ENCODE data around the gene ZNF385C.

ZNF385C gene

DNA sequence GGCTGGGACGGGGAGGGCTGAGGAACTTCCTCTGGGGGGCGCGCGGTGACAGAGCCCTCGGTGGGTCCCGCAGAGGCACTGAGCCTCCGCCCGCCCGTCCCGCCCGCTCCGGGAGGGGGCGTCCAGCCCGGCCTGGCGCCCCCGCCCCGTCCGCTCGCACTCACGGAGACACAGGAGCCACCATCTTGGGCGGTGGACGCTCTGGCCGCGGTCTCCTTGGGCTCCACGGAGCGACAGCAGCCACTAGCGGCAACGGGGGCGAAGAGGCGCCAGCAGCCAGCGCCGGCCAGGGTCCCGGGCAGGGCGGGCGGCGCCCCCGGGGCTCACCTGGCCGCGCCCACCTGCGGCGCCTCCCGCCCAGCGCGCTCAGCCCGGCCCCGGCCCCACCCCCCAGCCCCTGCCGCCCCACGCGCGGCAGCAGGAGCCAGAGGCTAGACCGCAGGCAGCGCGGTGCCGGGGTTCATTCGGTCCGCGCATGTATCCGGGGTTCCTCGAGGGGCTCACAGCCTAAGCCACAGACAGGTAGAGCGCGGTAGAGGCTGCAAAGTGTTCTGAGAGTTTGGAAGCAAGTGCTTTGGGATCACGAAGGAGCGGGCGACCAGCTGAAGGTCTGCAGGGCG is 47.8 kb downstream of the ZNF385C start, which contains the start of gene C17orf113:
Gene C17orf113, minus strand, starts transcription at position 209 of the 620 bp plus-strand sequence. CDS start 7,225 bp downstream, outside the sequence.
- H3K4me3 ChIP-seq (ENCODE audit: low read length), result peak within 1 kb of the TSS; percentile 77
- H3K4me1 ChIP-seq (ENCODE audit: insufficient read depth, low read length), result peaks cover 18% of the 10 kb centered on the region
- H3K27ac ChIP-seq (ENCODE audit: low read length), result no peak within 1 kb of the TSS
- H3K36me3 ChIP-seq (ENCODE audit: insufficient read depth, low read depth, low read length), result no peaks in the 10 kb centered on the region
- H3K9me3 ChIP-seq (ENCODE audit: insufficient read depth, low read depth, low read length), result no peaks in the 10 kb centered on the region
- peaks cover 43% of the 10 kb centered on the region; the same call in 1 of the 2 replicates for H3K27me3 ChIP-seq (ENCODE audit: insufficient read depth, low read length)
- H3K9ac ChIP-seq (ENCODE audit: low read depth, low read length), result peak within 1 kb of the TSS; percentile 17; the same call in 1 of the 2 replicates

DNA sequence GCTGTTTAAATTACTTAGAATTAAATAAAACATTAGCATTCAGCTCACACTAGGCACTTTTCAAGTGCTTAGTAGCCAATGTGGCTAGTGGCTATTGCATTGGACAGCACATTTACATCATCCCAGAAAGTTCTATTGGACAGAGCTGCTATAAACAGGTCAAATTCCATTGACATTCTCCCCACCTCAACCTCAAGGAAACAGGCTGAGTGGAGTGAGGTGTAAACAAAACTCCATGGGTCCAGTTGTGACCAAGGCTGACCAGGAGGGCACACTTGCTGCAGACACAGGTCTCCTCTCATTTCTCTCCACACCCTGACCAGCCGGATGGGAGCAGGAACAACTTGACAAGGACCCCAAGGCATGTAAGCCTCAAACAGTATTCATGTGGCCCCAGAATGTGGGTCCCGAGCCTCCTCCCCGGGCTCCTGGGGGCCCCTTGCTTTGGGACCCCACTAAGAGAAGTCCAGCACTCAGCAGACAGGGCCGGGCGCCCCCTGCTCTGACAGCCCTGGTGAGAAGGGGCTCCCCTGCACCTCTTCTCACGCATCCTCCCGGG is 48.4 kb downstream of the ZNF385C start:
- peak overlapping the region; percentile 17; the same call in 1 of the 2 replicates for H3K9ac ChIP-seq (ENCODE audit: low read depth, low read length)
- H3K9me3 ChIP-seq (ENCODE audit: insufficient read depth, low read depth, low read length), result no peaks in the 10 kb centered on the region
- no peaks in the 10 kb centered on the region for H3K36me3 ChIP-seq (ENCODE audit: insufficient read depth, low read depth, low read length)
- H3K4me1 ChIP-seq (ENCODE audit: insufficient read depth, low read length), result peaks cover 12% of the 10 kb centered on the region
- no peak overlapping the region for H3K27ac ChIP-seq (ENCODE audit: low read length)
- H3K27me3 ChIP-seq (ENCODE audit: insufficient read depth, low read length), result peaks cover 43% of the 10 kb centered on the region; the same call in 1 of the 2 replicates
- peak overlapping the region; percentile 63 for H3K4me3 ChIP-seq (ENCODE audit: low read length)

DNA sequence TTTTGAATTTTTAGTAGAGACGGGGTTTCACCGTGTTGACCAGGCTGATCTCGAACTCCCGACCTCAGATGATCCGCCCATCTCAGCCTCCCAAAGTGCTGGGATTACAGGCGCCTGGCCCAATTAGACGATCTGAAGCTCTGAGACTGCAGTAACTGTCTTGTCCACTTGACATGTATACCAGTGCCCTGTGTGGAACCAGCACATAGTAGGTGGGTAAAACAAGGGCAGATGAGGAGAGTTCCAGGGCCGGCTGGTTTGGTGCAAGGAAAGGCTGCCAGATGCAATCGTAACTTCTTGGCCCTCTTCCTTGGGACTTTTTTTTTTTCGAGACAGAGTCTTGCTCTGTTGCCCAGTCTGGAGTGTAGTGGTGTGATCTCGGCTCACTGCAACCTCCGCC is 50.9 kb downstream of the ZNF385C start:
- Histone ChIP-seq H3K9ac (ENCODE audit: low read depth, low read length) (no peak overlapping the region), H3K4me1 (ENCODE audit: insufficient read depth, low read length) (peaks cover 8% of the 10 kb centered on the region), H3K9me3 (ENCODE audit: insufficient read depth, low read depth, low read length) (no peaks in the 10 kb centered on the region), H3K36me3 (ENCODE audit: insufficient read depth, low read depth, low read length) (no peaks in the 10 kb centered on the region), H3K27me3 (ENCODE audit: insufficient read depth, low read length) (peaks cover 24% of the 10 kb centered on the region; the same call in 1 of the 2 replicates), H3K4me3 (ENCODE audit: low read length) (no peak overlapping the region), H3K27ac (ENCODE audit: low read length) (no peak overlapping the region)

DNA sequence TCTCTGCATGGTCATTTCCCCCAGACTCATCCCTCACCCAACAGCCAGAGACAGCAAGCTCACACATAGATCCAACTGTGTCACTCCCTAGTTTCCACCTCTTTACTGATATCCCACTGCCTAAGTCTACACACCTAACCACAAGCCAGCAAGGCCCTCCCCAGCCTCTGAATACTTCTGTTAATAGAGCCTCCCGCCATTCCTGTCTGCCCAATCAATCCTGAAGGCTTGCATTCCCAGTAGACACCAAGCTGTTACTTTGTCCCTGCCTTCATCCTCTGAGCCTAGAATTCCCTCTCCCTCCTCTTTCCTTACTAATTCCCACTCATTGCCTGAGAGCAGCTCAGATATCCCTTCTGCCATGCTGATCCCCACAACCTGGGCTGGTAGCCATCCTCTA is 52.6 kb downstream of the ZNF385C start:
- H3K27me3 ChIP-seq (ENCODE audit: insufficient read depth, low read length), result peaks cover 8% of the 10 kb centered on the region; the same call in 1 of the 2 replicates
- no peak overlapping the region for H3K27ac ChIP-seq (ENCODE audit: low read length)
- H3K9ac ChIP-seq (ENCODE audit: low read depth, low read length), result no peak overlapping the region
- H3K36me3 ChIP-seq (ENCODE audit: insufficient read depth, low read depth, low read length), result no peaks in the 10 kb centered on the region
- no peaks in the 10 kb centered on the region for H3K4me1 ChIP-seq (ENCODE audit: insufficient read depth, low read length)
- H3K9me3 ChIP-seq (ENCODE audit: insufficient read depth, low read depth, low read length), result no peaks in the 10 kb centered on the region
- no peak overlapping the region for H3K4me3 ChIP-seq (ENCODE audit: low read length)

DNA sequence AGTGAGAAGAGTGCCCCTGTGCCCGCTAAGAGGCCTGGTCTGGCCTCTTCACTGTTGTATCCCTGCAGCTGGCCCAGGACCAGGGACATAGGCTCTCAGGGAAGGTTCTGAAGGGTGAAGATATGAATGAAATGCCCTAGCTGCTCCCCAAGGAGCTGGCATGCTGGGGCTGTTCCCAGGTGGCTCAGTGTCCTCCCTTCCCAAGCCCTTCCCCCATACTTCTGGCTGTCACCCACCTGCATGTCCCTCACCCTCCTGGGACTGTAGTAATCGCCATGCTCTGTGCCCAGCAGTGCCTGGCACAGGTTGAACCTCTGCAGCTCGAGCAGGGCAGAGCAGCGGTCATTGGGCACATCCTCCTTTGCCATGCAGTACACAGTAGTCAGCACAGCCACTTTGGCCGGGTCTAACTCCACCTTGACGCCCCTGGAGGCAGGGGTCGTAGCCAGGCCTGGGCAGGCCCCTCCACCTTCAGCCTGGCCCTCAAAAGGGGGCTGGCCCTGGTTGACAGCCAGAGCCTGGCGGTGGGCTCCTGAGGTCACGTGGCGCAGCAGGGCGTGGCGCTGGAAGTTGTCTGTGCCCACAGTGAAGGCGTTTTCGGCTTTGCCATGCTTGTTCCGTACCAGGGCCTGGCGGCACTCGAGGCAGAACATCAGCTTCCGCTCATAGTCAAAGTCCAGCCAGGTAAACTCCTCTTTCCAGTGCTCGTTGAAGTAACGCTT is 55.5 kb downstream of the ZNF385C start:
- Histone ChIP-seq H3K9me3 (ENCODE audit: insufficient read depth, low read depth, low read length) (no peaks in the 10 kb centered on the region), H3K4me3 (ENCODE audit: low read length) (no peak overlapping the region), H3K4me1 (ENCODE audit: insufficient read depth, low read length) (no peaks in the 10 kb centered on the region), H3K27ac (ENCODE audit: low read length) (no peak overlapping the region), H3K9ac (ENCODE audit: low read depth, low read length) (no peak overlapping the region), H3K36me3 (ENCODE audit: insufficient read depth, low read depth, low read length) (no peaks in the 10 kb centered on the region), H3K27me3 (ENCODE audit: insufficient read depth, low read length) (no peaks in the 10 kb centered on the region)

DNA sequence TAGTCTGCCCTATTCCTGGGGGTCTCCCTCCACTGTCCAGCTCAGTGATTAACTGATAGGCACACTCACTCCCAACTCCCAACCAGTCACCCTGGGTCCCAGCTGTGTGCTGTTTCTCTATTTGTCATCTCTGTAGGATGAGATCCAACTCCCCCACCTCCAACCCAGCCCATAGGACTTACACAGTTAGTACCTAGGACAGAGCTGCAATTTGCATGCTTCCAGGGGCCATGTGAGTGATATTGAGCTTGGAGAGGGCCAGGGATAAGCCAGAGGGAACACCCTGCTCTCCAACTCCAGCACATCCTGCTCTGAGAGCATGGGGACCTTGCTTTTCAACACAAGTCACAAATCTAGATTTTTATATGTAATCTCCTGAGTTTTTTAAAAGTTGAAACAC is 56.7 kb downstream of the ZNF385C start:
- no peaks in the 10 kb centered on the region for H3K4me1 ChIP-seq (ENCODE audit: insufficient read depth, low read length)
- no peaks in the 10 kb centered on the region for H3K9me3 ChIP-seq (ENCODE audit: insufficient read depth, low read depth, low read length)
- H3K36me3 ChIP-seq (ENCODE audit: insufficient read depth, low read depth, low read length), result no peaks in the 10 kb centered on the region
- no peak overlapping the region for H3K4me3 ChIP-seq (ENCODE audit: low read length)
- H3K27me3 ChIP-seq (ENCODE audit: insufficient read depth, low read length), result no peaks in the 10 kb centered on the region
- no peak overlapping the region for H3K9ac ChIP-seq (ENCODE audit: low read depth, low read length)
- no peak overlapping the region for H3K27ac ChIP-seq (ENCODE audit: low read length)

DNA sequence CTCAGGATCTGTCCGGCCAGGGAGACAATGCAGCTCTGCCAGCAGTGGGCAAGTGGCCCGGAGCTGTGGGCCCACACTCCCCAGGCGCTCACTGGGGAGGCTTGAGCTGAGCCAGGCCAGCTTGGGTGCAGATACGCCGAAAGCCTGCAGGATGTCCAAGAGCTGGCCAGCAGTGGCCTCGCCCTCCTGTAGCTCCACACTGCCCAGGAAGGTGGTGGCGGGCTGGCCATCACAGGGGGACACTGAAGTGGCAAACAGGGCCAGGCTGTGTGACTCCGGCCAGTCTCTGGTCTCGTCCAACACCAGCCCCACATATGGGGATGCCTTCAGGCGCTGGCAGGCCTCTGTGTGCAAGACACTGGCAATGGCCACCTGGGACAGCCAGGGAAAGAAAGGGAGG is 57.5 kb downstream of the ZNF385C start:
- H3K36me3 ChIP-seq (ENCODE audit: insufficient read depth, low read depth, low read length), result no peaks in the 10 kb centered on the region
- H3K27ac ChIP-seq (ENCODE audit: low read length), result no peak overlapping the region
- H3K4me3 ChIP-seq (ENCODE audit: low read length), result no peak overlapping the region
- H3K27me3 ChIP-seq (ENCODE audit: insufficient read depth, low read length), result no peaks in the 10 kb centered on the region
- no peak overlapping the region for H3K9ac ChIP-seq (ENCODE audit: low read depth, low read length)
- H3K9me3 ChIP-seq (ENCODE audit: insufficient read depth, low read depth, low read length), result no peaks in the 10 kb centered on the region
- H3K4me1 ChIP-seq (ENCODE audit: insufficient read depth, low read length), result no peaks in the 10 kb centered on the region

DNA sequence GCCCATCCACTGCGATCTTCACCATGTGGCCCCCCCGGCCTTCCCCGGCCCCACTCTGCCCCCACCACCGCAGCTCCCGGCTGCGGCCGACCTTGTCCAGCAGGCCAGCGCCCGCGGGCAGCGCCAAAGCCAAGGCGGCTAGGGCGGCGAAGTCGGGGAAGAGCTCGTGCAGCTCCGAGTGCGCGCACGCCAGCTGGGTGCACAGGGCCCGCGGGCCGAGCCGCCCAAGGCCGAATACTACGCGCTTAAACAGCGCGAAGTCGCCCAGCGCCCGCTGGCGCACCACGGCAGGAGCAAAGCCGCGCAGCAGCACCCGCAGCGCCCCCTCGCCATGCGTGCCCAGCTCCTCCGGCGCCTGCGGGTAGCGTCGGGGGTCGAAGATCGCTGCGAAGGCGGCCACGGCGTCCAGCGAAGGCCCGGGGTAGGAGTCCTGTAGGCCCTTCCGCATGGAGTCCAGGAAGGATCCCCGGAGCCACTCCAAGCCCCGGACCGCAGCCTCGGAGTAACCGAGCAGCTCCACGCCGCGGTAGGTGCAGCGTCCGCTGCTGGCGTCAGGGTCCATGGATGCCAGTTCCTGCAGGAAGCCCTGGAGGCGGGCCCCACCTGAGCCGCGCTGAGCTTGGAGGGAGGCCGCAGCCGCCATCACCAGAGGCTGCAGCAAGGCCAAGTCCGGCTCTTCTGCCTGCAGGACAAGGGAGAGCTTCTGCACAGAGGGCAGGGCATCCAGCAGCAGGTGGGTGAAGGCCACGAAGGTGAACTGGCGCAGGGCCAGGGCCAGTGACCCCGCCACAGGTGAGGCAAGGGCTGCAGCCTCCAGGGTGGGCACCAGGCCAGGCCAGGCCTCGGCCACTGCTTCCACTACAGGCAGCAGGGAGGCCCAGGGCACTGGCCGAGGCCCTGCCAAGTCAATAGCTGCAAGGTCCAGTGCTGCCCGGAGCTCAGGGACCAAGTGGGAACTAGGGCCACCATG is 58.2 kb downstream of the ZNF385C start:
- Histone ChIP-seq H3K9ac (ENCODE audit: low read depth, low read length) (no peak overlapping the region), H3K4me3 (ENCODE audit: low read length) (no peak overlapping the region), H3K4me1 (ENCODE audit: insufficient read depth, low read length) (no peaks in the 10 kb centered on the region), H3K9me3 (ENCODE audit: insufficient read depth, low read depth, low read length) (no peaks in the 10 kb centered on the region), H3K36me3 (ENCODE audit: insufficient read depth, low read depth, low read length) (no peaks in the 10 kb centered on the region), H3K27ac (ENCODE audit: low read length) (no peak overlapping the region), H3K27me3 (ENCODE audit: insufficient read depth, low read length) (no peaks in the 10 kb centered on the region)

DNA sequence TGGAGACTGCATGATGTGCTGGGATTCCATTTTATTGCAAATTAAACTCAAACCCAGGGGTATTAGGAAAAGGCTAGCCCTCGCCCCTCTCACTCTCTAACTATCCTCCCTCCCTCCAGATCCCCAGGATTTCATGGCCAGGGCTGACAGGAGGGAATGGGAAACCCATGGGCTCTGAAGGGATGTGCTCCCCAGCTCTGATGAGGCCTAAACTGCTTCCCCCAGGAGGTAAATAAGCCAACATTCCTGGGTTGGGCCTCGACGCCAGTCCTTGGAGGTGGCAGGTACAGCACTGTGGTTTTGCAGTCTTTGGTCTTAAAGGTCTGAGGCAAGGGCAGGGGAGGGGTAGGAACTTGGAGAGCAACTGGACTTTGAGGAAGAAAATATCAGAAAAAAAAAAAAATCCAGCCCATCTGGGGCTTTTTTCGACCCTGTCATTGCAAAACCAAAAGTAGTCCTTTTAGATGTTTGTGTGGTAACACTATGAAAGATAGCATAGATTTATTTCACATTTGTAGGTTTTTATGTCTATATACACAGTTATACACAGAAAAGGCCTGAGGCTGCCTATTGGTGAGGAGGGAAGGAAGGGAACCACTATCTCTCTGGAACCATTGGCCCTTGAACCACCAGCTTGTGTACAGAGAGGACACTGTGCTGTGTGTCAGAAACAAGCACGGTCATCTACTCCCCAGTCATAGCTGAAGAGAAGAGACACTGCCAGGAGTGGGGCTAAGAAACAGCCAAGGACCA is 59.9 kb downstream of the ZNF385C start:
- H3K9ac ChIP-seq (ENCODE audit: low read depth, low read length), result no peak overlapping the region
- no peak overlapping the region for H3K4me3 ChIP-seq (ENCODE audit: low read length)
- no peaks in the 10 kb centered on the region for H3K4me1 ChIP-seq (ENCODE audit: insufficient read depth, low read length)
- no peaks in the 10 kb centered on the region for H3K36me3 ChIP-seq (ENCODE audit: insufficient read depth, low read depth, low read length)
- no peaks in the 10 kb centered on the region for H3K9me3 ChIP-seq (ENCODE audit: insufficient read depth, low read depth, low read length)
- no peak overlapping the region for H3K27ac ChIP-seq (ENCODE audit: low read length)
- no peaks in the 10 kb centered on the region for H3K27me3 ChIP-seq (ENCODE audit: insufficient read depth, low read length)

DNA sequence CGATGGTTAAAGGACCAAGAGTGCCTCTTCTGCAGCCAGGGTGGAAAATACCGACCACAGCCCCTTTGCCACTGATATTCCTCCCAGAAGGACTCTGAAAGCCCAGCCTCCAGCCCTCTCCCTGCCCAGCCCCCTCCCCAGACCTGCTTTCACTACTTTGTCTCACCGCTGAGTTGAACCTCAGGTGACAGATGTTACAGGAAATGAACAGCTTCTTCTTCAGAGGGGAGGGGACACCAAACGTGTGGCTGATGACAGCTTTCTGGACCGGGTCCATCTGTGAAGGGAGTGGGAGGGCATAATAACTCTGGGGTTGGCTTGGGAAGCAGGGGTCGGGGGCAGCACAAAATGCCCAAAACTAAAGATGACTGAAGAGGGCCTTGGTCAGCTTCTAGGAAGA is 64.2 kb downstream of the ZNF385C start:
- no peaks in the 10 kb centered on the region for H3K4me1 ChIP-seq (ENCODE audit: insufficient read depth, low read length)
- H3K9ac ChIP-seq (ENCODE audit: low read depth, low read length), result no peak overlapping the region
- H3K4me3 ChIP-seq (ENCODE audit: low read length), result no peak overlapping the region
- no peaks in the 10 kb centered on the region for H3K9me3 ChIP-seq (ENCODE audit: insufficient read depth, low read depth, low read length)
- H3K27me3 ChIP-seq (ENCODE audit: insufficient read depth, low read length), result no peaks in the 10 kb centered on the region
- no peak overlapping the region for H3K27ac ChIP-seq (ENCODE audit: low read length)
- no peaks in the 10 kb centered on the region for H3K36me3 ChIP-seq (ENCODE audit: insufficient read depth, low read depth, low read length)

DNA sequence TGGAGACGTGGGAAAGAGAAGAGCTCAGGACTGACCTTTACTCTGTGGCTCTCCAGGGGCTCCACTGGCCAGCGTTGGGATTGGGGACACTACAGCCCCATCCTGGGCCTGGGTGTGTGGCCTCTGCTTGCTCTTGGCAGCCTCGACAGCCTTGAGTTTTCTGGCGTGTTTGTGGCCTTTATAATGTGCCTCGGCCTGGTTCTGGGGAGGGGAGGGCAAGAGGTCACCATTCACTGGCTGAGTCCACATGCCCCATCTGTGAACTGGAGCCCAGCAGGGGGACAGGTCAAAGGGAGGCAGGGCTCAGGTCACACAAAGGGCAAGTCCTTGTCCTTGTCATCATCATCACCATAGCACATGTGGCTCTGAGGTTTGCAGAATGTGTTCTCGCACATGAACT is 66.7 kb downstream of the ZNF385C start:
- Histone ChIP-seq H3K27ac (ENCODE audit: low read length) (no peak overlapping the region), H3K9ac (ENCODE audit: low read depth, low read length) (no peak overlapping the region), H3K27me3 (ENCODE audit: insufficient read depth, low read length) (no peaks in the 10 kb centered on the region), H3K9me3 (ENCODE audit: insufficient read depth, low read depth, low read length) (no peaks in the 10 kb centered on the region), H3K4me3 (ENCODE audit: low read length) (no peak overlapping the region), H3K36me3 (ENCODE audit: insufficient read depth, low read depth, low read length) (no peaks in the 10 kb centered on the region), H3K4me1 (ENCODE audit: insufficient read depth, low read length) (peaks cover 10% of the 10 kb centered on the region)
